Activated T-cell treated with anti-CD3 and anti-CD28 coated beads, Interleukin-2, amount 50 U/mL, for 72 hours (primary cell): ENCODE data around the gene IBSP. TPM values are rescaled to one million over a fixed set of nuclear protein-coding genes. Genes with fewer than 3 reads are reported as not detected.

ENCODE experiments used
- ATAC-seq, 2 donors: fragments of 150-1000 bp; cut with Tn5 transposase; replicated peaks in 1 of 2; 2 replicates each; pipeline ENCODE4 v1.10.0; 2021; ENCODE audit warnings: moderate library complexity in 2 of 2, mild to moderate bottlenecking in 1 of 2
- DNase-seq, 2 donors: peaks; one replicate each; pipeline ENCODE4 v3.0.0; 2021 to 2022; ENCODE audit warnings: mixed read lengths in 1 of 2
- H3K27ac Mint-ChIP-seq: one replicate; pipeline ENCODE4 v1.8.0; 2022; ENCODE audit warnings: mild to moderate bottlenecking, moderate library complexity, mixed read lengths
- H3K27me3 Mint-ChIP-seq: one replicate; pipeline ENCODE4 v1.8.0; 2022; ENCODE audit warnings: low read depth, mixed read lengths
- H3K36me3 Mint-ChIP-seq, 2 donors: one replicate each; pipeline ENCODE4 v1.8.0; 2022; ENCODE audit warnings: mixed read lengths in 2 of 2, mild to moderate bottlenecking in 1 of 2; ENCODE audit not compliant: insufficient read depth in 2 of 2
- H3K4me1 Mint-ChIP-seq: one replicate; pipeline ENCODE4 v1.8.0; 2022; ENCODE audit warnings: low read depth, mixed read lengths
- H3K4me3 Mint-ChIP-seq, 2 donors: one replicate each; pipeline ENCODE4 v1.8.0; 2022; ENCODE audit warnings: mild to moderate bottlenecking in 2 of 2, mixed read lengths in 2 of 2, moderate library complexity in 2 of 2
- H3K9me3 Mint-ChIP-seq, 2 donors: one replicate each; pipeline ENCODE4 v1.8.0; 2022; ENCODE audit warnings: mixed read lengths in 2 of 2
- total RNA-seq, 2 donors: library from RNA; stranded (reverse); gene quantifications; one replicate each; pipeline ENCODE4 v1.2.3, GENCODE V29; 2022

IBSP gene, protein sequence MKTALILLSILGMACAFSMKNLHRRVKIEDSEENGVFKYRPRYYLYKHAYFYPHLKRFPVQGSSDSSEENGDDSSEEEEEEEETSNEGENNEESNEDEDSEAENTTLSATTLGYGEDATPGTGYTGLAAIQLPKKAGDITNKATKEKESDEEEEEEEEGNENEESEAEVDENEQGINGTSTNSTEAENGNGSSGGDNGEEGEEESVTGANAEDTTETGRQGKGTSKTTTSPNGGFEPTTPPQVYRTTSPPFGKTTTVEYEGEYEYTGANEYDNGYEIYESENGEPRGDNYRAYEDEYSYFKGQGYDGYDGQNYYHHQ
- not detected for total RNA-seq

DNA sequence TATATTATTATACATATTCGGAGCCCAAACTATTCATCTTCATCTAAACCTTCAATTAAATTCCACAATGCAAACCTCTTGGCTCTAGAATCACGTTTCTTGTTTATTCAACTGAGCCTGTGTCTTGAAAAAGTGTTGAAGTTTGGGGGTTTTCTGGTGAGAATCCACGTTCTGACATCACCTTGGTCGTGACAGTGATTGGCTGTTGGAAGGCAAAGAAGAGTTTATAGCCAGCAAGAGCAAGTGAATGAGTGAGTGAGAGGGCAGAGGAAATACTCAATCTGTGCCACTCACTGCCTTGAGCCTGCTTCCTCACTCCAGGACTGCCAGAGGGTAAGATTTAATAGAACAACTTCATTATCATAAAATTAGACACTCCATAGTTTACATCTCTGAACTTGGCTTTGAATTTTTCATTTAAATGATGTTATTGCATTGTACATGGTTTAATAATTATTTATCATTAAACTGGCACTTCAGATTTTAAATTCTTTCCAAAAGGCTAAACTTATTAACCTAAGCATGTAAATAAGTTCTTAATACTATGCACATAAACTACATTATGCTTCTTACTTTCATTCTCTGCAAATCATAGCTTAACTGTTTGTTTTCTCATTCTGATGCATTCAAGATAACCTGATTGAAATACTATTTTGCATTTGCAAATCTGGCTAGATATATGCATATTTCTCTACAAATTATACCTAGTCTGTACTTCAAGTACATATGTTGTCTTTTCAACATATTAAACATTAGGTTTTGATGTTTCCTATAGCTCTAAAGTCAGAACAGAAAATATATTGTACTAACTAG lies at the start of gene IBSP:
Gene IBSP, plus strand, starts transcription at position 254 of the 813 bp plus-strand sequence. CDS start 2,808 bp downstream, outside the sequence.
- no peaks in the 10 kb centered on the region for H3K9me3 Mint-ChIP-seq
- H3K4me1 Mint-ChIP-seq: no peaks in the 10 kb centered on the region
- ATAC-seq (no peak), DNase-seq (no peak)
- no peaks in the 10 kb centered on the region for H3K27me3 Mint-ChIP-seq
- H3K27ac Mint-ChIP-seq: no peak within 1 kb of the TSS
- no peak within 1 kb of the TSS for H3K4me3 Mint-ChIP-seq
- H3K36me3 Mint-ChIP-seq: no peaks in the 10 kb centered on the region

DNA sequence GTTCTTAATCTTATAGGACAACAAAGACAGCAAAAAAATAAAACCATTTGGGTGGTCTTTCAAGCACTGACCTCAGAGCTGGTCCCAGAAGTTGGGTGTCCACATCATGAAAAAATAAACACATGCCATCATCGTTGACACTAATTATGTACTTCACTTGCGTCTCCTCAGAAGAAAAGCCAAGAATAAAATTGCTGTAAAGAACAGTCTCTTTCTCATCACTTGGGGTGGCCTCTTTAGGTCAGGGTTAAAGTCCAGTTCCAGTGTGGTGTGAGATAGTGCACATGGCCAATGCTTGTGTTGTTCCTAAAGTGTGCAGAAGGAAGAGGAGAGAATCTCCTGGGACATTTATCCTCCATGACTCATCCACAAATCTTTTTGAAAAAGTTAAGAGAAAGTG lies 49.5 kb upstream of the IBSP start:
- ATAC-seq (no peak), DNase-seq (no peak)
- Mint-ChIP-seq H3K9me3 (peaks cover 2% of the 10 kb centered on the region in 2 donors), H3K4me1 (no peaks in the 10 kb centered on the region), H3K36me3 (peaks cover 0 to 1% of the 10 kb centered on the region in 2 donors), H3K4me3 (no peak overlapping the region), H3K27me3 (no peaks in the 10 kb centered on the region), H3K27ac (no peak overlapping the region)

DNA sequence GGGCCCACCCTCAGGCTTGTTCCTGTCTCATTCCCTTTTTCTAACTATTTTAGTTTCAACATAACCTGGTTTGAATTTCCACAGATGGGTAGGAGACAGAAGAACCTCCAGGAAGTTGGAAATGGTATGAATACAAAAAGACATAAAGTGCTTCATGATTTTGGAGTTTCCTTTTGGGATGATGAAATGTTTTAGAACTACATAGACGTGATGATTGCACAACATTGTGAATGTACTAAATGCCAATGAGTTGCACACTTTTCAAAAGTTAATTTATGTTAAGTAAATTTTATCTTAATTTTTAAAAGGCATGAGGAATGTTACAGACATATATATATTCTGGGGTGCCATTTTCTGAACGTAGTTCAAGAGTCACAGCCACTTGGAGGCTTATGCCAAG lies 41.1 kb upstream of the IBSP start:
- DNase-seq (no peak), ATAC-seq (no peak)
- H3K27me3 Mint-ChIP-seq: no peaks in the 10 kb centered on the region
- H3K36me3 Mint-ChIP-seq: no peaks in the 10 kb centered on the region
- H3K9me3 Mint-ChIP-seq: peaks cover 0 to 2% of the 10 kb centered on the region in 2 donors
- H3K4me1 Mint-ChIP-seq: no peaks in the 10 kb centered on the region
- H3K4me3 Mint-ChIP-seq: no peak overlapping the region
- H3K27ac Mint-ChIP-seq: no peak overlapping the region

DNA sequence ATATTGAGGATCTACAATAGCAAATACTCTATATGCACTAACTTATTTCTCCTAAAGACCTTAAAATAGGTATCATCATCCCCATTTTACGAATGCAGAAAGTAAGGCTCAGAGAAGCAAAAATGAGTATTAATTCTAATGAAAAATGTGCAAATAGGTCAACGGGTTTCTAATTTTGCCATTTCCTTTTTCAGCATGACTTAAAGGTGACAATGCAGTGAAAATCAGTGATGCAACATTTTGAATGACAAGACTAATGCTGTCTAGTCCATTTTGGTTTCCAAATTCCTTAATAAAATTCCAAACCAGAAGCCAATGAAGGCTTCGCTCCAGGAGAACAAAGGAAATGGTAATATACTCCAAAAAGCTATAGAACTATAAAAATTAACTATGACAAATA lies 37.0 kb upstream of the IBSP start:
- no peaks in the 10 kb centered on the region for H3K4me1 Mint-ChIP-seq
- H3K27ac Mint-ChIP-seq: no peak overlapping the region
- H3K27me3 Mint-ChIP-seq: no peaks in the 10 kb centered on the region
- no peak for DNase-seq
- no peaks in the 10 kb centered on the region for H3K36me3 Mint-ChIP-seq
- H3K4me3 Mint-ChIP-seq: no peak overlapping the region
- H3K9me3 Mint-ChIP-seq: peaks cover 0 to 2% of the 10 kb centered on the region in 2 donors
- ATAC-seq: no peak

DNA sequence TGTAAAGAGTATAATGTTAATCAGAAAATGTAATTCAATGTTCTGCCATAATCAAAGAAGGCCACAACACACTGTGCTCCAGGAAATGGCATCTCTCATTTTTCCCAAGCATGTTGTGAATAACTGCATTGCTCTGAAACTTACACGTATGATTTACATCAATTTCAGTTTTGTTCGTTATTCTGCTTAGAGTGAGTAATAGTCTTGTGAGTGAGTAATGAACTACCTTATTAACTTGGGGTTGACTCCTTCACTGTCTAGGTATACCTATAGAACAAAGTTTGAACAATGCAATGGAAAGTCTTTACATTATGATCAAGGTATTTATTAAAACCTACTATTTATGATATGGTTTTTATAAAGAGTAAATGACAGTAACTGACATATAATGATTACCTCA lies 17.8 kb upstream of the IBSP start:
- DNase-seq (no peak), ATAC-seq (peak in 1 of 2 donors; percentile 26)
- Mint-ChIP-seq H3K4me1 (no peaks in the 10 kb centered on the region), H3K4me3 (no peak overlapping the region), H3K9me3 (no peaks in the 10 kb centered on the region), H3K36me3 (no peaks in the 10 kb centered on the region), H3K27me3 (no peaks in the 10 kb centered on the region), H3K27ac (no peak overlapping the region)

DNA sequence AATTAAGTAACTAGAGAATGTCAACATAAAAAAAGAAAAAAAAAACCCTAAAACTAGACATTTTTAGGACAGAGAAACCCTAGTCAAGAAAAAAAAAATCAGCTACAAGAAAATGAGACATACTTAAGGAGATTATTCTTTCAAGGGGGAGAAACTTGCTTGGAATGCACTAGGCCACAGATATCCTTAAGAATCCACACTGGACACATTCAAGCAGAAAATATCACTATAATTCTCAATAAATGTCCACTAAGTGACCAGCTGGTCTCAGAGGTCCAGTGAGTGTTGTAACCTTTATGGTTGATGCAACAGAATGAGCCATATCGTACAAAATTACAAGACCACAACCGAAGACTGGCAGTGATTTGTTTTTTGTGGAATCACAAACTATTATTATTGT lies 15.6 kb upstream of the IBSP start:
- Mint-ChIP-seq H3K36me3 (no peaks in the 10 kb centered on the region), H3K27me3 (no peaks in the 10 kb centered on the region), H3K27ac (no peak overlapping the region), H3K9me3 (no peaks in the 10 kb centered on the region), H3K4me3 (no peak overlapping the region), H3K4me1 (no peaks in the 10 kb centered on the region)
- DNase-seq (no peak), ATAC-seq (no peak)

DNA sequence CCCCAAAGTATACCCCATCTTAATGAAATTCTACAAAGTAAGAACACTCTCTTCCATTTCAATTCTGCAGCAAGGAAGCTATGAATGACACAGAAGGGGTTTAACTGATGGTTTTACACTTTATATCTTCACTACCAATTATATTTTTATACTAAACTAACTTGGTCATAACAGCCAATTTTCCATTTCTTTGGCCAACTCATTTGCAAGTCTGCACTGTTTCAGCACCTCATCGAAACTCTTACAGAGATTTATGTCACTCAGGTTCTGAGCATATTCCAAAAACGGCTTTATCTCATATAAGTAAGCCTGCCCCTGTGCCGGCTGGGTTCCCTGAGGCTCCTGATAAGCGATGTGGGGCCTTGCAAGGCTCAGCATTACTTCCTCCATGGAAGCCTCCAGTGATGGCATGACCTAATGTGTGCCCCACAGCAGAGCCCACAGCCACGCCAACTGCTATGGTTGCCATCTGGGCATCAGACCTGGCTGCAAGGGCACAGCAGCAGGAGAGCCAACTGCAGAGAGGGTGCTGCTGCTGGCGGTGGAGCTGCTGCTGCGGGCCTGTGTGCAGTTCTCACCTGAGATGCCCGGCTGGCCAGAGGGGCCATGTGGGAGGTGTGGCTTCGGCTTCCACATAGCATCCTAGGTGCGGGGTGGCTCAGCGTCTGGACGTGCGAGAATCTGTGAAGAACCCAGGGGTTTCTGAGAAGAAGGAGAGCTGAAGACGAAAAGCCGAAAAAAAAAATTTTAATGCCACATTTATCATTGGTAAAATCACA lies 13.4 kb upstream of the IBSP start:
- H3K36me3 Mint-ChIP-seq: no peaks in the 10 kb centered on the region
- no peak for ATAC-seq
- no peaks in the 10 kb centered on the region for H3K27me3 Mint-ChIP-seq

DNA sequence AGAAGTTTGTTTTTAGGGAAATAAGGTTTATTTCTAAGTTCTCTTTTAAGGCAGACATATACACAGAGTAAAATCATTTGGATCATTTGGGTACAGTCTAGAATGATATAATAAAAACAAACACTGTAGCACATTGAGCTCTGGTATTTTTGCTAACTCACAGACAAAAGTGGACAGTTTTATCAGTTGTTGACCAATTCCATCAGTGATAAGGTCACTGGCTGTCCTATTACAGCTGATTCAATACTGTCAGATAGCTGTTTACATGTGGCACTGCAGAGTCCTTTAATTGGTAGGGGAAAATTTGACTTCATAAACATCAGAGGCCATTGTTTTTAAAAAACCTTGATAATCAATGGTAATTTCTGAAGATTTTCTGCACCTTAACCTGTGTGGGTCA lies 3.5 kb downstream of the IBSP start:
- H3K36me3 Mint-ChIP-seq: no peaks in the 10 kb centered on the region
- no peaks in the 10 kb centered on the region for H3K27me3 Mint-ChIP-seq
- no peak overlapping the region for H3K27ac Mint-ChIP-seq
- ATAC-seq (no peak), DNase-seq (no peak)
- no peaks in the 10 kb centered on the region for H3K9me3 Mint-ChIP-seq
- no peak overlapping the region for H3K4me3 Mint-ChIP-seq
- no peaks in the 10 kb centered on the region for H3K4me1 Mint-ChIP-seq

More for the DNA sequence above, 13.4 kb upstream of the IBSP start:
- no peak for DNase-seq
- H3K27ac Mint-ChIP-seq: no peak overlapping the region
- no peak overlapping the region for H3K4me3 Mint-ChIP-seq
- H3K9me3 Mint-ChIP-seq: no peaks in the 10 kb centered on the region
- no peaks in the 10 kb centered on the region for H3K4me1 Mint-ChIP-seq

DNA sequence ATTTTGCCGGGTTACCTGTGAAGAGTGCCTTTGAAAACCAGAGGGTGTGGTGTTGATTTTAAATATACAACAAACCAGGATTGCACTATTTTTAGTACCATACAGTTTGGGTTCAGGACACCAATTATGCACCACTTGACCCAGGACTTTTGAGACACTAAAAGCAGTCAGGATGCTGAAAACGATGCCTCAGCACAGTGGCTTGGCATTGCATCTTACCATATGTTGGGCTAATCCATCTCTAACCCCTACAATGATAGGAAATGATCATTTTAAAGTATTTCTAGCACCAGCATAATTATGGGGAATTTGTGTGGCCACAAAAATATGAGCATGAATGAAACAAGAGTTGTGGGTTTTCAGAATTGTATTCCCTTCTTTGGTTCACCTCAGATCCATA lies 4.1 kb downstream of the IBSP start:
- DNase-seq: no peak
- no peaks in the 10 kb centered on the region for H3K4me1 Mint-ChIP-seq
- ATAC-seq: no peak
- H3K27ac Mint-ChIP-seq: no peak overlapping the region
- no peaks in the 10 kb centered on the region for H3K27me3 Mint-ChIP-seq
- H3K36me3 Mint-ChIP-seq: no peaks in the 10 kb centered on the region
- no peaks in the 10 kb centered on the region for H3K9me3 Mint-ChIP-seq
- H3K4me3 Mint-ChIP-seq: no peak overlapping the region

DNA sequence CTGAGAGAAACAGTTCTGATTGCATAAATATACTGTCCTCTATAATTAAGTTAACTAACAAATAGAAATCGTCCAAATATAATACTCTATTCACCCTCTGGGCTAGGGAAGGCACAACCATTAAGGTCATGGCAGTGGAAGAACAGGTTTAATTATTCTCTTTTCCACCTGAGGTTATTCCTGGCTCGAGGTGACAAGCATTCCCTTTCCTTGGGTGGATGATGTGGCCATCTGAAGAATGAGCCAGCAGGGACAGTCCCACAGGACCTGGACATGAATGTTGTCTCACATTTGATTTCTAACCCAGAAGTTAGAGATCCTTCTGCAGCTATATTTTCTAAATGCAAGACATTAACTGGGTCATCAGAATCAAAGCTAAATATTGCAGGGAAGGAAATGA lies 5.5 kb downstream of the IBSP start:
- ATAC-seq: no peak
- no peaks in the 10 kb centered on the region for H3K9me3 Mint-ChIP-seq
- H3K27me3 Mint-ChIP-seq: no peaks in the 10 kb centered on the region
- no peaks in the 10 kb centered on the region for H3K36me3 Mint-ChIP-seq
- no peak overlapping the region for H3K27ac Mint-ChIP-seq
- H3K4me1 Mint-ChIP-seq: no peaks in the 10 kb centered on the region
- no peak overlapping the region for H3K4me3 Mint-ChIP-seq
- no peak for DNase-seq

DNA sequence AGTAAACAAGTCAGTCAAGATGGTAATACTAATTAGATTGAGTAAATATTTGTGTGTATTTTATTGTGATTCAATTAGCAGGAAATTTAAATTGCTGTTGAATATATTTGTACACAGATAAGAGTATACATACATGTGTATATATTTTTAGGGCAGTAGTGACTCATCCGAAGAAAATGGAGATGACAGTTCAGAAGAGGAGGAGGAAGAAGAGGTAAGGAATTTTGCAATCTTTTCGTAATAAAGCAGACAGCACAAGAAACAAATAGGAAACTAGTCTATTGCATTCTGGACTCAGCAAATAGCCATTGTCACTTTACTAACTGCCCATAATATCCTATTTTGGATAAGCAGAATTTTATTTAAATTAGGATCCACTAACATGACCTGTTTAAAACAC lies 6.6 kb downstream of the IBSP start:
- Mint-ChIP-seq H3K27me3 (peaks cover 2% of the 10 kb centered on the region), H3K27ac (no peak overlapping the region), H3K9me3 (no peaks in the 10 kb centered on the region), H3K4me3 (no peak overlapping the region), H3K4me1 (no peaks in the 10 kb centered on the region), H3K36me3 (no peaks in the 10 kb centered on the region)
- no peak for ATAC-seq
- no peak for DNase-seq

DNA sequence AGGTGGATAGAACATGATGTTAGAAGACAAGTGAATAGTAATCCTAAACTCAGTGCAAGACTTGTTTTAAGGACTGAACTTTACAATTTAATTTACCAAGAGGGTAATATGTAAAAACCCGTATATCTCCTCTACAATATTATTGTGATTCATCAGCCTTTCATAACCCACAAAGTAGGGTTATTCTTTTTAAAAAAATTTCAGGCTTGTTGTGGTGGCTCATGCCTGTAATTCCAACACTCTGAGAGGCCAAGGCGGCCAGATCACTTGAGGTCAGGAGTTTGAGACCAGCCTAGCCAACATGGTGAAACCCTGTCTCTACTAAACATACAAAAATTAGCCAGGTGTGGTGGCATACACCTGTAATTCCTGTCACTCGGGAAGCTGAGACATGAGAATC lies 7.2 kb downstream of the IBSP start:
- H3K4me3 Mint-ChIP-seq: no peak overlapping the region
- no peak overlapping the region for H3K27ac Mint-ChIP-seq
- no peaks in the 10 kb centered on the region for H3K36me3 Mint-ChIP-seq
- ATAC-seq (no peak), DNase-seq (no peak)
- H3K27me3 Mint-ChIP-seq: peaks cover 7% of the 10 kb centered on the region
- H3K4me1 Mint-ChIP-seq: no peaks in the 10 kb centered on the region
- H3K9me3 Mint-ChIP-seq: peaks cover 2 to 3% of the 10 kb centered on the region in 2 donors

DNA sequence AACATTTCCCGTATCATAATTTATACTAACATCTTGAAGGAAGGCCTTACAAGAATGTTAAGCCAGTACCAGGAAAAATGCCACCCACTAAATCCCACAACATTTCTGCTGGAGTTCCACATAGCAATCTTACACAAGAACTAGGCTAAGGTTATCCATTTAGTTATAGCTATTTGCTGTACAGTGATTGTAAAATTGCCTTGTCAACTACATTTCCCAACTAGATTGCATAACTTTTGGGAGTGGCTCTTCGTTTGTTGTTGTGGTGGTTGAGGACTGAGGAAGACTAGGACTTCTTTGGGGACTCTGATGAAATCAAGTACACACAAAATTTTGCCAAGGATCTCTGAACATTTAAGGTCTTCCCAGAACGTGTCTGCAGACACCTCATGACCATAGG lies 8.0 kb downstream of the IBSP start:
- no peak for ATAC-seq
- H3K27ac Mint-ChIP-seq: no peak overlapping the region
- no peak overlapping the region for H3K4me3 Mint-ChIP-seq
- H3K36me3 Mint-ChIP-seq: no peaks in the 10 kb centered on the region
- peaks cover 8% of the 10 kb centered on the region for H3K27me3 Mint-ChIP-seq
- DNase-seq: no peak
- no peaks in the 10 kb centered on the region for H3K4me1 Mint-ChIP-seq
- H3K9me3 Mint-ChIP-seq: peaks cover 2 to 3% of the 10 kb centered on the region in 2 donors
